AG04450 (cell line): ENCODE data around the gene ITGB8. TPM values are rescaled to one million over a fixed set of nuclear protein-coding genes. Genes with fewer than 3 reads are reported as not detected.

Experiments
- CTCF ChIA-PET: fragments of 300-600, 350-600 bp; formaldehyde crosslinking; extraction: SDS; loops from one replicate; lab custom pipeline; 2022; ENCODE audit warnings: antibody characterized with exemption, inconsistent platforms; lab: Charles Lee
- POLR2A ChIA-PET: fragments of 350-600 bp; formaldehyde crosslinking; extraction: SDS; loops from one replicate; lab custom pipeline; 2021; ENCODE audit warnings: antibody characterized with exemption, inconsistent platforms; lab: Yijun Ruan, JAX
- DNase-seq: peaks from one replicate; pipeline ENCODE4 v3.0.0-alpha.2; 2011; ENCODE audit warnings: low read depth, low spot score
- H3K27ac ChIP-seq: one replicate; pipeline ENCODE4 v1.5.1; 2012; ENCODE audit warnings: low read depth, low read length, control low read depth
- H3K27me3 ChIP-seq: one replicate; pipeline ENCODE4 v1.6.0; 2012; ENCODE audit warnings: low read length; ENCODE audit not compliant: control insufficient read depth, insufficient read depth
- H3K4me3 ChIP-seq: 2 replicates; pipeline ENCODE4 v1.5.1; 2011; ENCODE audit warnings: mild to moderate bottlenecking, low read depth, low read length, control low read depth
- H3K9me3 ChIP-seq: 2 replicates; pipeline ENCODE4 v1.5.1; 2012; ENCODE audit warnings: low read length; ENCODE audit not compliant: control insufficient read depth, insufficient read depth
- polyA plus RNA-seq: library from polyadenylated mRNA; depleted of rRNA; stranded (reverse); fragments of >200 nt; gene quantifications from 2 replicates; pipeline ENCODE4 v1.2.3, GENCODE V29; 2011
- TF ChIP-seq, protein P1 (sequence below): IDR thresholded peaks from 2 replicates; pipeline ENCODE4 v1.5.1; 2011; ENCODE audit warnings: low read depth, low read length, control low read depth, inconsistent platforms

The ITGB8 gene
- polyA plus RNA-seq, 1 experiment = 12.3 TPM

DNA sequence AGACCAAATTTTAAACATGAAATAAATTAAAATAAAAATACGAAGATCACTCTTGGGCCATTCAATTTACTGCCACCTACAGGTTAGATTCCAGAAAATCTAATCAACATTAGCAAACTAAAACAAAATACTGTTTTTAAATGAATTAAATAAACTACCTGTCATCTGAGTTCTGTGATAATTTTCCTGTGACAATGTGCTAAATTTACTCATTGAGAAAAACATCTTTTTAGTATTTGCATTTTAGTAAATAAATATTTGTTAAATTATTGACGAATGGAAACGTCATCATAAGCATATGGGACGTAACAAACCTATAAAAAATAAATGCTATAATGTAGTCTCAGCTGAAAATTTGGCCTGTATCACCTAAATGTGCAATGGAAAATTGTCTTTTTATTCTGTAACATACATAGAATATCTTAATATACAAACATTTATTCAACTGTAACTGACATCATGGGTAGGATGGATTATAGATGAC lies 72.1 kb downstream of the ITGB8 start:
- TF ChIP-seq, protein P1, sequence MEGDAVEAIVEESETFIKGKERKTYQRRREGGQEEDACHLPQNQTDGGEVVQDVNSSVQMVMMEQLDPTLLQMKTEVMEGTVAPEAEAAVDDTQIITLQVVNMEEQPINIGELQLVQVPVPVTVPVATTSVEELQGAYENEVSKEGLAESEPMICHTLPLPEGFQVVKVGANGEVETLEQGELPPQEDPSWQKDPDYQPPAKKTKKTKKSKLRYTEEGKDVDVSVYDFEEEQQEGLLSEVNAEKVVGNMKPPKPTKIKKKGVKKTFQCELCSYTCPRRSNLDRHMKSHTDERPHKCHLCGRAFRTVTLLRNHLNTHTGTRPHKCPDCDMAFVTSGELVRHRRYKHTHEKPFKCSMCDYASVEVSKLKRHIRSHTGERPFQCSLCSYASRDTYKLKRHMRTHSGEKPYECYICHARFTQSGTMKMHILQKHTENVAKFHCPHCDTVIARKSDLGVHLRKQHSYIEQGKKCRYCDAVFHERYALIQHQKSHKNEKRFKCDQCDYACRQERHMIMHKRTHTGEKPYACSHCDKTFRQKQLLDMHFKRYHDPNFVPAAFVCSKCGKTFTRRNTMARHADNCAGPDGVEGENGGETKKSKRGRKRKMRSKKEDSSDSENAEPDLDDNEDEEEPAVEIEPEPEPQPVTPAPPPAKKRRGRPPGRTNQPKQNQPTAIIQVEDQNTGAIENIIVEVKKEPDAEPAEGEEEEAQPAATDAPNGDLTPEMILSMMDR = peak; percentile 54
- CTCF ChIA-PET = interaction anchor here (0.8 to 2.5 kb wide), 13 partner anchors 9 to 694 kb away, joined by 3 to 8 read pairs (median 5); partner anchors contain the start of gene POLR1F
- Histone ChIP-seq H3K27me3 (no peaks in the 10 kb centered on the region), H3K4me3 (no peak overlapping the region), H3K27ac (no peak overlapping the region), H3K9me3 (no peaks in the 10 kb centered on the region)
- POLR2A ChIA-PET = no interaction called here
- no peak for DNase-seq

GRCh38 chr7:20403331-20403730 lies 72.6 kb downstream of the ITGB8 start:
- H3K27me3 ChIP-seq = no peaks in the 10 kb centered on the region
- ChIA-PET POLR2A (no interaction called here), CTCF (interaction anchor here (0.8 to 2.5 kb wide), 10 partner anchors 9 to 656 kb away, joined by 3 to 8 read pairs (median 5); no protein-coding TSS in a partner anchor)
- no peak overlapping the region for H3K27ac ChIP-seq
- DNase-seq = no peak
- TF ChIP-seq, protein P1 = no peak
- no peaks in the 10 kb centered on the region for H3K9me3 ChIP-seq
- no peak overlapping the region for H3K4me3 ChIP-seq

DNA sequence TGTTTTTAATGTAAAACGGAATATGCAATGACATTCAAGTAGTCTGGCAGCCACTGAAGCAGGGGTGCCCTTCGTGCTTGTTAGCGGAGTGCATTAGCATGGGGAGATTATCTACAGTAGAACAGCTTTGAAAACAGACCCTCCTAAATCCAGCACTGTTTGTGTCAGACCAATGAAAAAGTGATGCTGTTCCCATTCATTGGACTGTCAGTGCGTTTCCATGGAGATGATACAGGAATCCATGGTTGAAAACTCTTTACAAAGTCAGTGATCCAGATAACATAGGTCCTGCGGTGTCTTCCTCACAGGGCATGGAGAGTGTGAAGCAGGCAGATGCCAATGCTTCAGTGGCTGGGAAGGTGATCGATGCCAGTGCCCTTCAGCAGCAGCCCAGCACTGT lies 73.6 kb downstream of the ITGB8 start:
- POLR2A ChIA-PET = no interaction called here
- no peak overlapping the region for H3K4me3 ChIP-seq
- CTCF ChIA-PET = interaction anchor here (0.7 to 1.5 kb wide), 3 partner anchors 10 to 650 kb away, joined by 3 to 9 read pairs (median 5); no protein-coding TSS in a partner anchor
- no peaks in the 10 kb centered on the region for H3K27me3 ChIP-seq
- no peak overlapping the region for H3K27ac ChIP-seq
- H3K9me3 ChIP-seq = no peaks in the 10 kb centered on the region
- no peak for DNase-seq
- TF ChIP-seq, protein P1 = no peak

GRCh38 chr7:20407585-20408466 lies 77.1 kb downstream of the ITGB8 start:
- ChIA-PET CTCF (interaction anchor here (0.5 to 2.1 kb wide), 11 partner anchors 10 to 916 kb away, joined by 3 to 6 read pairs (median 3); partner anchors contain the start of gene ITGB8), POLR2A (interaction anchor here (1.0 to 1.1 kb wide), 3 partner anchors 77 to 186 kb away, joined by 3 to 9 read pairs (median 4); partner anchors contain the start of gene ITGB8)
- TF ChIP-seq, protein P1 = no peak
- Histone ChIP-seq H3K27me3 (no peaks in the 10 kb centered on the region), H3K4me3 (no peak overlapping the region), H3K9me3 (no peaks in the 10 kb centered on the region), H3K27ac (no peak overlapping the region)
- no peak for DNase-seq
